Progenitor cell of endocrine pancreas (in vitro differentiated cells): Measurements from ENCODE around the gene ZNF396. TPM values are rescaled to one million over a fixed set of nuclear protein-coding genes. Genes with fewer than 3 reads are reported as not detected.

Source experiments
- DNase-seq: peaks from one replicate; pipeline ENCODE4 v3.0.0; 2021; ENCODE audit warnings: low spot score; ENCODE audit not compliant: unreplicated experiment
- H3K27ac Mint-ChIP-seq: 2 replicates; pipeline ENCODE4 v1.8.0; 2021; ENCODE audit warnings: mild to moderate bottlenecking, moderate library complexity, mixed read lengths
- H3K27me3 Mint-ChIP-seq: 2 replicates; pipeline ENCODE4 v1.8.0; 2021; ENCODE audit warnings: mixed read lengths
- H3K36me3 Mint-ChIP-seq: 2 replicates; pipeline ENCODE4 v1.8.0; 2022; ENCODE audit warnings: mixed read lengths; ENCODE audit not compliant: insufficient read depth
- H3K4me1 Mint-ChIP-seq: 2 replicates; pipeline ENCODE4 v1.8.0; 2021; ENCODE audit warnings: low read depth, mixed read lengths
- H3K4me3 Mint-ChIP-seq: 2 replicates; pipeline ENCODE4 v1.8.0; 2021; ENCODE audit warnings: low read depth, mild to moderate bottlenecking, moderate library complexity, mixed read lengths
- H3K9me3 Mint-ChIP-seq: 2 replicates; pipeline ENCODE4 v1.8.0; 2021; ENCODE audit warnings: low read depth, mixed read lengths
- total RNA-seq: library from RNA; stranded (reverse); gene quantifications from 2 replicates; pipeline ENCODE4 v1.2.1, GENCODE V29; 2021
- TF ChIP-seq, protein P1 (sequence below): fragments of 200-600 bp; sonication (generic); IDR thresholded peaks from one replicate; pipeline ENCODE4 v1.5.0; 2021; ENCODE audit warnings: antibody characterized with exemption, mild to moderate bottlenecking; ENCODE audit not compliant: unreplicated experiment

The ZNF396 gene
- total RNA-seq, 1 donor from 2014 or later, result 4.5 TPM

DNA sequence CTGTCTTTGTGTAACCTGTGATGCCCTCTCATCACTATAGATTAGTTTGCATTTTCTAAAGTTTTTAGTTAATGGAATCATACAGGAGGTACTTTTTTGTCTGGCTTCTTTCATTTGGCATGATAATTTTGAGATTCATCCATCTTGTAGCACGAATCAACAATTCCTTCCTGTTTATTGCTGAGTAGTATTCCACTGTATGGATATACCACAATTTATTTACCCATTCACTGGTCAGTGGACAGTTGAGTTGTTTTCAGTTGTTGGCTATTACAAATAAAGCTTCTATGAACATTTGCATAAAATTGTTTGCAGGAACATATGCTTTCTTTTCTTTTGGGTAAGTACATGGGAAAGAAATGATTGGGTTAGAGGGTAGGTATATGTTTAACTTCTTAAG is 40.1 kb upstream of the ZNF396 start:
- H3K4me3 Mint-ChIP-seq, result no peak overlapping the region
- H3K27me3 Mint-ChIP-seq, result peaks cover 5% of the 10 kb centered on the region
- no peak for DNase-seq
- H3K4me1 Mint-ChIP-seq, result no peaks in the 10 kb centered on the region
- TF ChIP-seq, protein P1, sequence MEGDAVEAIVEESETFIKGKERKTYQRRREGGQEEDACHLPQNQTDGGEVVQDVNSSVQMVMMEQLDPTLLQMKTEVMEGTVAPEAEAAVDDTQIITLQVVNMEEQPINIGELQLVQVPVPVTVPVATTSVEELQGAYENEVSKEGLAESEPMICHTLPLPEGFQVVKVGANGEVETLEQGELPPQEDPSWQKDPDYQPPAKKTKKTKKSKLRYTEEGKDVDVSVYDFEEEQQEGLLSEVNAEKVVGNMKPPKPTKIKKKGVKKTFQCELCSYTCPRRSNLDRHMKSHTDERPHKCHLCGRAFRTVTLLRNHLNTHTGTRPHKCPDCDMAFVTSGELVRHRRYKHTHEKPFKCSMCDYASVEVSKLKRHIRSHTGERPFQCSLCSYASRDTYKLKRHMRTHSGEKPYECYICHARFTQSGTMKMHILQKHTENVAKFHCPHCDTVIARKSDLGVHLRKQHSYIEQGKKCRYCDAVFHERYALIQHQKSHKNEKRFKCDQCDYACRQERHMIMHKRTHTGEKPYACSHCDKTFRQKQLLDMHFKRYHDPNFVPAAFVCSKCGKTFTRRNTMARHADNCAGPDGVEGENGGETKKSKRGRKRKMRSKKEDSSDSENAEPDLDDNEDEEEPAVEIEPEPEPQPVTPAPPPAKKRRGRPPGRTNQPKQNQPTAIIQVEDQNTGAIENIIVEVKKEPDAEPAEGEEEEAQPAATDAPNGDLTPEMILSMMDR, result no peak
- H3K36me3 Mint-ChIP-seq, result no peaks in the 10 kb centered on the region
- peaks cover 18% of the 10 kb centered on the region for H3K9me3 Mint-ChIP-seq
- H3K27ac Mint-ChIP-seq, result no peak overlapping the region

GRCh38 chr18:35415511-35416073 is 38.5 kb upstream of the ZNF396 start:
- TF ChIP-seq, protein P1, result no peak
- Mint-ChIP-seq H3K36me3 (no peaks in the 10 kb centered on the region), H3K4me1 (no peaks in the 10 kb centered on the region), H3K9me3 (peaks cover 18% of the 10 kb centered on the region), H3K27ac (no peak overlapping the region), H3K27me3 (peaks cover 17% of the 10 kb centered on the region), H3K4me3 (no peak overlapping the region)
- DNase-seq, result no peak

DNA sequence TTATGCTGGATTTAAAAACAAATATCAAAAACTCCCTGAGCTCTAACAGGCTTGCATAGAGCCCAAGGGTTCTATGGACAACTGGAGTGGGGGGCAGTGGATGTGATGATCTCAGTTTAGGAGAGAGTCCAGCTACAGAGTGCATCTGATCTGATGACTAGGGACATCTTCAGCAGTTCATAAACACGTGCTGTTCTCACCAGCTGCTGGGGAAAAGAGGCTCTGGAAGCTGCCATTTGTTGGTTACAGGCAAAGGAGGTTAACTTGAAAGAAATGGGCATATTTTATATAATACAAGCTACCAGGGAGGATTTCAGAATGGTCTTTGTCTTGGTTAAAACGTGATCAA is 36.0 kb upstream of the ZNF396 start:
- H3K27me3 Mint-ChIP-seq, result peaks cover 18% of the 10 kb centered on the region
- TF ChIP-seq, protein P1, result no peak
- no peak for DNase-seq
- H3K36me3 Mint-ChIP-seq, result no peaks in the 10 kb centered on the region
- H3K4me3 Mint-ChIP-seq, result no peak overlapping the region
- no peak overlapping the region for H3K27ac Mint-ChIP-seq
- peaks cover 2% of the 10 kb centered on the region for H3K4me1 Mint-ChIP-seq
- peaks cover 11% of the 10 kb centered on the region for H3K9me3 Mint-ChIP-seq

DNA sequence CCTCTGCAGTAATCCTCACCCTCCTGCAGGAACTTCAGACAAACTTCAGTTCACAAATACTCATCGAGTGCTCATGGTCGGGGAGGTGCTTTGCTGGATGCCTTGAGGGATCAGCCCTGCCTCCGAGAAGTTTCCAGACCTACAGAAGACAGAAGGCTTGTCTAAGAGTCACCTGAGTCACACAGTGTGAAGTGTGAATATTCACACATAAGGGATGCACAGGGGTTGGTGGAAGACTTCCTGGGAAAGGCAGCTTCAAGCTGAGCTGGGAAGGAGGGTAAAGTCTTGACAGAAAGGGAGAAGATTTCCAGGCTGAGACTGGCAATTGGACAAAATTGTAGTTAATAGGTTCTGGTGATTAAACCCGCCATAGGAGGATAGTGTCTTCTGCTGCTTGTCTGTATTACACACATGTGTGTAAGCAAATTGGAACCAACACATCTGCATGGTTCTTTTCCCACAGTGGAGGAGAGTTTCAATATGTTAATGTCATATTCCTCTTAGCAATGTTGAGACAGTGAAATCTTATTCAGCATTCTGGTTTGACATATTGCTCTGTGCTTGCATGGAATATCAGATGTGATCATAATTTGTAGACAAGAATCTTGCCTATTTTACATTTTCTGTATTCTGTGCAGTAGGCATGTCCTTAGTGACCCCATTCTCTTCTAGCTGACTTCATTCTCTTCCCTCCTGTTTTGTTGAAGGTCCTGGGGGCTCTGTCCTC is 34.7 kb upstream of the ZNF396 start:
- no peaks in the 10 kb centered on the region for H3K9me3 Mint-ChIP-seq
- no peak overlapping the region for H3K4me3 Mint-ChIP-seq
- TF ChIP-seq, protein P1, result no peak
- H3K27me3 Mint-ChIP-seq, result peaks cover 18% of the 10 kb centered on the region
- no peak for DNase-seq
- peaks cover 2% of the 10 kb centered on the region for H3K4me1 Mint-ChIP-seq
- H3K27ac Mint-ChIP-seq, result no peak overlapping the region
- no peaks in the 10 kb centered on the region for H3K36me3 Mint-ChIP-seq

GRCh38 chr18:35410561-35410960 is 33.4 kb upstream of the ZNF396 start:
- no peak for DNase-seq
- Mint-ChIP-seq H3K27ac (no peak overlapping the region), H3K4me3 (no peak overlapping the region), H3K36me3 (no peaks in the 10 kb centered on the region), H3K9me3 (no peaks in the 10 kb centered on the region), H3K27me3 (peaks cover 18% of the 10 kb centered on the region), H3K4me1 (peaks cover 2% of the 10 kb centered on the region)
- TF ChIP-seq, protein P1, result no peak
